ENCODE results near the gene PPP1R13B.

GRCh38 chr14:103684871-103685270 lies 162.5 kb downstream of the PPP1R13B start:
- TF ChIP-seq REST (IDR thresholded peaks at IDR 0.05; ENCODE audit: insufficient replicate concordance, low read depth), result no peak
- TF ChIP-seq POLR2AphosphoS5 (IDR thresholded peaks at IDR 0.05; ENCODE audit: low read depth), result no peak
- TF ChIP-seq CTCF (IDR thresholded peaks at IDR 0.05; ENCODE audit: insufficient read depth, low read length), result no peak
